Spleen (tissue), 11 donors: ENCODE results near the gene SLC7A5. TPM values are rescaled to one million over a fixed set of nuclear protein-coding genes. Genes with fewer than 3 reads are reported as not detected.

Source experiments
- DNase-seq: peaks from one replicate; pipeline ENCODE4 v3.0.0-alpha.2; 2020
- H3K27ac ChIP-seq, 8 donors: fragments of 200-600 bp; sonication (generic) in 7 of 8; 1 replicate in 4 of 8; 2 replicates in 4 of 8; pipeline versions ENCODE4 v1.5.0 to v1.8.0; 2016 to 2021; ENCODE audit warnings: inconsistent platforms in 4 of 8, mild to moderate bottlenecking in 4 of 8, moderate library complexity in 1 of 8
- H3K27me3 ChIP-seq, 7 donors: fragments of 200-600 bp; sonication (generic) in 6 of 7; replicated peaks in 1 of 7; 1 replicate in 4 of 7; 2 replicates in 3 of 7; pipeline versions ENCODE4 v1.5.0 to v1.8.0; 2016 to 2021; ENCODE audit warnings: inconsistent platforms in 3 of 7, mild to moderate bottlenecking in 1 of 7
- H3K36me3 ChIP-seq, 6 donors: fragments of 200-600 bp; sonication (generic) in 5 of 6; 1 replicate in 4 of 6; 2 replicates in 2 of 6; pipeline versions ENCODE4 v1.5.0 to v1.8.0; 2016 to 2021; ENCODE audit warnings: inconsistent platforms in 2 of 6
- H3K4me1 ChIP-seq, 6 donors: fragments of 200-600 bp; sonication (generic) in 5 of 6; 1 replicate in 3 of 6; 2 replicates in 3 of 6; pipeline versions ENCODE4 v1.5.0 to v1.8.0; 2016 to 2021; ENCODE audit warnings: inconsistent platforms in 3 of 6
- H3K4me3 ChIP-seq, 8 donors: fragments of 200-600 bp; sonication (generic) in 7 of 8; 1 replicate in 4 of 8; 2 replicates in 4 of 8; pipeline versions ENCODE4 v1.5.0 to v1.8.0; 2016 to 2021; ENCODE audit warnings: inconsistent platforms in 4 of 8, mild to moderate bottlenecking in 4 of 8, moderate library complexity in 2 of 8
- H3K9me3 ChIP-seq, 8 donors: fragments of 200-600 bp; sonication (generic) in 7 of 8; 1 replicate in 4 of 8; 2 replicates in 4 of 8; pipeline versions ENCODE4 v1.5.0 to v1.8.0; 2016 to 2021; ENCODE audit warnings: inconsistent platforms in 4 of 8
- CTCF ChIP-seq, 11 experiments: fragments of 200-600 bp in 7 of 11; fragments of 450-650 bp in 4 of 11; sonication (generic) in 4 of 11; IDR thresholded peaks in 8 of 11; conservative IDR thresholded peaks in 3 of 11; 1 replicate in 7 of 11; 2 replicates in 4 of 11; pipeline versions ENCODE4 v1.4.0 to v1.8.0; 2016 to 2021; ENCODE audit warnings: antibody characterized with exemption in 11 of 11, inconsistent platforms in 4 of 11, mild to moderate bottlenecking in 1 of 11
- POLR2A ChIP-seq, 3 donors: fragments of 450-650 bp; IDR thresholded peaks; one replicate each; pipeline ENCODE4 v1.5.1; 2017; ENCODE audit warnings: antibody characterized with exemption in 3 of 3, mild to moderate bottlenecking in 1 of 3
- POLR2AphosphoS5 ChIP-seq, 3 donors: sonication (generic); formaldehyde crosslinking; IDR thresholded peaks; one replicate each; pipeline ENCODE4 v1.5.1; 2017; ENCODE audit warnings: antibody characterized with exemption in 3 of 3
- WGBS, 5 donors: extraction: QIAGEN DNeasy Blood & Tissue Kit in 3 of 5; methylation state at CpG; one replicate each; pipeline versions ENCODE4 v1.1.5 to v1.1.7; 2013 to 2018; 5-methylcytosine and 5-hydroxymethylcytosine counted together
- intact Hi-C: fragments of 100-400 bp; cut with DNase I; formaldehyde crosslinking; loops from one replicate; pipeline ENCODE4 v1.15.0; 2023; ENCODE audit warnings: low total_unique reads
- polyA plus RNA-seq, 3 donors: library from polyadenylated mRNA; stranded (reverse); fragments of 200-250 nt; gene quantifications; one replicate each; pipeline ENCODE4 v1.2.1, GENCODE V29; 2013
- total RNA-seq, 7 donors: library from RNA; depleted of rRNA in 3 of 7; stranded (reverse); fragments of >200 nt in 3 of 7; fragmentation: NEBNext Ultra II Directional in 4 of 7; extraction: Animal tissue kit (Norgen Biotek cat#: 25700) in 4 of 7; gene quantifications; one replicate each; pipeline versions ENCODE4 v1.1.0 to v1.2.1, GENCODE V29; 2016 to 2021
- donor health status: healthy with polysubstance abuse.
- donor health status: DM: no; HTN: no; CAD: no; lungs with moderate emphysema.
- donor health status: DM: no; HTN: no; CAD: no.
- donor health status: Bipolar disorder and iron deficiency.
- donor health status: healthy.
- donor health status: DM: no; HTN: no; CAD: no.
- donor health status: DM: yes; HTN: yes; CAD: no.

The SLC7A5 gene
- total and polyA plus RNA-seq, 10 donors = 2.5 to 30.6 (median 17.0) TPM

- Histone ChIP-seq H3K4me3 (no peak overlapping the region), H3K27me3 (no peaks in the 10 kb centered on the region), H3K27ac (no peak overlapping the region), H3K4me1 (peaks cover 0 to 51% (median 3%) of the 10 kb centered on the region in 6 donors), H3K36me3 (peaks cover 0 to 76% (median 10%) of the 10 kb centered on the region in 6 donors), H3K9me3 (no peaks in the 10 kb centered on the region)
- TF ChIP-seq CTCF (IDR thresholded peaks at IDR 0.05 in 8 of 11, conservative IDR thresholded peaks at IDR 0.05 in 3 of 11) = no peak
- TF ChIP-seq POLR2A (IDR thresholded peaks at IDR 0.05) = no peak
- TF ChIP-seq POLR2AphosphoS5 (IDR thresholded peaks at IDR 0.05) = no peak
- WGBS, 5 donors = 76 to 84% (median 84%) methylated on average over 23 to 30 of the region's 30 CpGs
- intact Hi-C loops = loop anchor here (10.0 kb wide), 1 partner anchor 69 kb away; no protein-coding TSS in a partner anchor
- DNase-seq = no peak
These were observed 25.1 kb downstream of the SLC7A5 start for GRCh38 chr16:87844120-87844733.

DNA sequence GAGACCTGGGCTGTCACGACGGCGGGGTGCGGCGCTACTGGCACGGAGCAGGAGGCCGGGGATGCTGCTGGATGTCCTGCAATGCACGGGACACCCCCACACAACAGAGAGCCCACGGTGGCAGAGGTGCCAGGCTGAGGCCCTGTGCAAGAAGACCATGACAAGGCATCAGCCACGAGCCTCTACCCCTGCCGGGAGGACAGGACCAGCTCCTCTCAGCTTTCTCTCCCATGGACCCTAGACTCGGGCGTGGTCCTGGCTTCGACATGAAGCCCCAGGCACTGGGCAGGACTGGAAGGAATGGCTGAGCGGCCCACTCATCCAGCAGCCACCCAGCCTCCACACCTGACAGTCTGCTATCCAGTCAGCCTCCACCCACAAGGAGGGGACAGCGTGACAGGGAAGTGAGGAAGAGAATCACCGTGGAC, 25.6 kb downstream of the SLC7A5 start:
- Histone ChIP-seq H3K27ac (no peak overlapping the region), H3K27me3 (no peaks in the 10 kb centered on the region), H3K9me3 (no peaks in the 10 kb centered on the region), H3K4me3 (no peak overlapping the region), H3K4me1 (peaks cover 0 to 46% (median 3%) of the 10 kb centered on the region in 6 donors), H3K36me3 (peaks cover 0 to 76% (median 13%) of the 10 kb centered on the region in 6 donors)
- no peak for TF ChIP-seq POLR2A (IDR thresholded peaks at IDR 0.05)
- 87 to 91% (median 89%) methylated on average over 13 to 17 of the region's 17 CpGs for WGBS, 5 donors
- no peak for DNase-seq
- intact Hi-C loops = loop anchor here (10.0 kb wide), 1 partner anchor 69 kb away; no protein-coding TSS in a partner anchor

GRCh38 chr16:87842209-87842869, 27.0 kb downstream of the SLC7A5 start:
- no peak overlapping the region for H3K4me3 ChIP-seq
- H3K27ac ChIP-seq = no peak overlapping the region
- H3K27me3 ChIP-seq = no peaks in the 10 kb centered on the region
- peaks cover 0 to 77% (median 21%) of the 10 kb centered on the region in 6 donors for H3K36me3 ChIP-seq
- intact Hi-C loops = loop anchor here (10.0 kb wide), 1 partner anchor 68 kb away; no protein-coding TSS in a partner anchor
- no peak for DNase-seq
- WGBS, 5 donors = 54 to 83% (median 62%) methylated on average over 12 to 17 of the region's 17 CpGs
- no peaks in the 10 kb centered on the region for H3K9me3 ChIP-seq
- H3K4me1 ChIP-seq = peaks cover 0 to 41% (median 3%) of the 10 kb centered on the region in 6 donors
- TF ChIP-seq CTCF (IDR thresholded peaks at IDR 0.05 in 8 of 11, conservative IDR thresholded peaks at IDR 0.05 in 3 of 11) (no peak), POLR2AphosphoS5 (IDR thresholded peaks at IDR 0.05) (no peak), POLR2A (IDR thresholded peaks at IDR 0.05) (no peak)

- WGBS, 5 donors = 94 to 97% (median 95%) methylated on average over 15 to 22 of the region's 22 CpGs
- peaks cover 0 to 77% (median 23%) of the 10 kb centered on the region in 6 donors for H3K36me3 ChIP-seq
- DNase-seq = no peak
- no peaks in the 10 kb centered on the region for H3K27me3 ChIP-seq
- no peak overlapping the region for H3K4me3 ChIP-seq
- intact Hi-C loops = loop anchor here (10.0 kb wide), 1 partner anchor 67 kb away; no protein-coding TSS in a partner anchor
- no peak for TF ChIP-seq CTCF (IDR thresholded peaks at IDR 0.05 in 8 of 11, conservative IDR thresholded peaks at IDR 0.05 in 3 of 11)
- no peak for TF ChIP-seq POLR2AphosphoS5 (IDR thresholded peaks at IDR 0.05)
- TF ChIP-seq POLR2A (IDR thresholded peaks at IDR 0.05) = no peak
- no peaks in the 10 kb centered on the region for H3K9me3 ChIP-seq
- H3K27ac ChIP-seq = no peak overlapping the region
- H3K4me1 ChIP-seq = peaks cover 0 to 39% (median 7%) of the 10 kb centered on the region in 6 donors
These were observed 27.7 kb downstream of the SLC7A5 start for GRCh38 chr16:87841340-87842208.
